Activated CD4-positive, alpha-beta T cell treated with anti-CD3 and anti-CD28 coated beads, Interleukin-2, Interleukin-4, amounts not matched to agents 100 ng/mL and 50 ng/mL, durations not matched to agents 16 hours and 8 hours (primary cell): ENCODE results near the gene OR5AU1.
A peak's percentile ranks its signal among the peaks of the same experiment; 100 is the strongest.
"Not testable (repeated sequence)": the region's sequence is repeated elsewhere in the genome, so short reads cannot be mapped to it uniquely, and the experiment has no call there.

Experiments used
- DNase-seq: peaks from one replicate; pipeline ENCODE4 v3.0.0-alpha.2; 2020; ENCODE audit warnings: low spot score

Gene OR5AU1

DNA sequence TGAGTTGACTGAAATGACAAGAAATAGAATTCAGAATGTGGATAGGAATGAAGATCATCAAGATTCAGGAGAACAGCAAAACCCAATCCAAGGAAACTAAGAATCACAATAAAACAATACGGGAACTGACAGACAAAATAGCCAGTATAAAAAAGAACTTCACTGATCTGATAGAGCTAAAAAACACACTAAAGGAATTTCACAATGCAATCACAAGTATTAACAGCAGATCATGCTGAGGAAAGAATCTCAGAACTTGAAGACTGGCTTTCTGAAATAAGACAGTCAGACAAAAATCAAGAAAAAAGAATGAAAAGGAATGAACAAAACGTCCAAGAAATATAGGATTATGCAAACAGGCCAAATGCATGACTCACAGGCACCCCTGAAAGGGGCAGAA is 15.3 kb upstream of the OR5AU1 start:
- DNase-seq = no peak

DNA sequence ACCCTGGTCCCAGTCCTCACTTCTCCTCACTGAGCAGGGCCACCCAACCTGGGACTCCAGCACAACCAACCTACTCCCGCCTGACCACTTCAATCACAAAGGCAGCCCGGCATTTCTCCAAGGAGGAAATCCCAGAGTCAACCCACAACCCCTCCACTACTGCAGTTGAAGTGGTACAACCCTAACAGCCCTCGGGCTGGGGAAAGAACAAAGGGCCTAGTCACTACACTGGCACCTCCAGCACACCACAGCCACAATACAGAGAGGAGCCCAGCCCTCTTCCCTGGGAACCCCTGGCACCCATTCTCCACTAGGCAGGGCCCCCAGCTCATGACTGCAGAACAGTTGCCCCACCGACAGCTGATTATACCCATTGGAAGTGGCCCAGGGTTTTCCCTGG is 13.7 kb upstream of the OR5AU1 start:
- no peak for DNase-seq

DNA sequence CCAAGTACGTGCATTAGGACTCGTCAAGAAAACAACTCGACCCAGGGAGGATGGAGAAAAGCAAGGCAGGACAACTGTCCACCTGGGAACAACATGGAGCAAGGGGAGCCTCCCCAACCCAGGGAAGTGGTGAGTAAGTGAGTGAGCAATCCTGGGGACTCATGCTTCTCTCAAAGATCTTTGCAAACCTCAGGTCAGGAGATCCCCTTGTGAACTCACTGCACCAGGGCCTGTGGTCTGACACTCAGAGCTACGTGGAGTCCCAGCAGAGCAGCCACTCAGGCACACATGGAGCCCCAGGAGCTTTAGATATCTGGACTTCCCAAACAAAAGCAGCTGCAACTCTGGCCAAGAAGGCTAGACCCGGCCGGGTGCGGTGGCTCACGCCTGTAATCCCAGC is 12.2 kb upstream of the OR5AU1 start:
- no peak for DNase-seq

DNA sequence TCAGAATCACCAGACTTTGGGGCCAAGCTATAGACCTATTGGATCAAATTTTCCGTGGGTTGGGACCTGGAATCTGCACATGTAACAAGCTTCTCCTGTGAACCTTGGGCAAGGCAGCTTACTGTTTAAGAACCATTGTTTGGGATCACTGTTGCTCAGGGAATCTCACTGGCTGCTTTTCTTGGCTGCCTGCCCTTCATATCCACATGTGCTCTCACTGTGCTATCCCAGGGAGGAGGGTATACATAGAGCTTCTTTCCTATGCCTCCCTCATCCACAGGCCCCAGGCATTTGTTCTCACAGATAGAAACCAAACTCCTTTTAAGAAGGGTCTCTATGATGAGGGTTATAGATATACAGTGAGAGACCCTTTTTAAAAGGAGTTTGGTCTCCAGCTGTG is 9.8 kb upstream of the OR5AU1 start:
- DNase-seq = not testable (repeated sequence)

DNA sequence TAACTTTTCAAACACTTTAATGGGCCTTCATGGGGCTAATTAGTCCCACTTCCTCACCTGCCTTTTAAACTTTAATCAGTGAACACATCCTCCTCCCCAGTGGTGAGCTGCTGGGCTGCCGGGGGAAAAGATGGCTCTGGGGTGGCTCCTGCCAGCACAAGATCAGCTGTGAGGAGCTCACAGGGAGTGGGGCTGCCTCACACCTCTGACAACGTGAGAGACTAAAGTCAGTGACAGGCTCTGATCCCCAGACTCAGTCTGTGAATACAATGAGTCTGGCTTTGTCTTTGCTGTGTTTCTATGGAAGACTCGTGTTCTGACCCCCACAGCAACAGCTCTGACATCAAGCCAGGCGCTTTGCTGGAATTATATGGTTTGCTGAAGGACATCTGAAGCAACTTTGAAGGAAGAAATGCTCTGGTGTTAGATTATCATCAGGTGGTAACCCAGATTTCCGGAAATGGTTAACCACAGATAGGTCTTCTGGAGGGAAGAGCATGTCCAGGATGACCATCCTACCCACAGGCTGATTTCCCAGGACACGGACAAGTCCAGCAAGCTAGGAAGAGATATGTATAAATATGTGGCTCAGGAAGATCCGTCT is 9.2 kb upstream of the OR5AU1 start:
- DNase-seq = not testable (repeated sequence)

DNA sequence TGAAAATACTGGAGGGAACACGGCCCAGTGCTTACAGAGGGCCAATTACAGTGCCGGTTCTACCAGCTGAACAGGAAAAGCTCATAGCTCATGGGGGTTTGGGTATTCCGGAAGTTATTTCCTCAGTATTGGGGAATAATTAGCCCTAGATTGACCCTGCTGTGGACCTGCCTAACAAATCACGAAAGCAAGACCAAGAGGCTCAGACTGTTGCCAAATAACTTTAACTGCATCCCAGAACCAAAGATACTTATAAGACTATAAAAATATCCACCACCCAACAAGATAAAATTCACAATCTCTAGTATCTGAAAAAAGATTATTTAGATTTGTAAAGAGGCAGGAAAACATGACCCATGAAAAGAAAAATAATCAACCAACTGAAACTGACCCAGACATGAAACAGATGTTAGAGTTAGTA is 8.0 kb upstream of the OR5AU1 start:
- DNase-seq = no peak

DNA sequence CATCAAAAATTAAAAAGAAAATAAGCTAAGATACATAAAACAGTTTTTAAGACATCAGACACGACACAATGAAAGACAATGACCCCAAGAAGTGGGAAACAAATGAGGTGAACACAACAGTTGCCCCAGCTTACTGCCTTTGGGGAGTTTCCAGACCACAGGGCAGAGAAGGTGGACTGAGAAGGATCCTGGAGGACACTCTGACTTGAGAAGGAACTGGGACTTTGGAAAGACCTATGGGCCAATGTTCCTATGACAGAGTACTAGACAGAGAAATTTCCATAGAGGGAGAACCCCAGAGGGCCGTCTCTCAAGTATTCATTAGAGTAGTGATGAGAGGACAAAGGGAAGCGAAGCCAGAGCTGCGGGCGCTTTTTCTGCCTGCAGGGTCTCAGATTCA is 6.2 kb upstream of the OR5AU1 start:
- no peak for DNase-seq

DNA sequence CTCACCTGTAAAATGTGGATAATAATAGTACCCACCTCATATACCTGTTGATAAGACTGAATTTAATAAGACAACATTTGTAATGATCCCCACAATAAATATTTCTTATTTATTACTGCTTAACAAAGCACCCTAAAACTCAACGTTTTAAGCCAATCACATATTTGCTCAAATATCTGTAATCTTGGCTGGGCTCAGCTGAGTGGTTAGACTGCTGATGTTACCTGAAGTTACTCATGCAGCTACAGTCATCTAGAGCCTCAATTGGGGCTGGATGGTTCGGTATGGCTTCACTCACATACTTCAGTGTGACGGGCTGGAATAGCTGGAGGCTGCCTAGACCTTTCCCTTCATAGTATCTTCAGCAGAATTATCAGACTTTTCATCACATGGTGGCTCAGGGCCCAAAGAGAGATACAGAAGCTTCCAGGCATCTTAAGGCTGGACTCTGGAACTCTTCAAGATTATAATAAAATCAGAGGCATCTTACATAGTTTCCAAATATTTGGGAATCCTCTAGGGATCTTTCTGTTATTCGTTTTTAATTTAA is 4.3 kb upstream of the OR5AU1 start:
- DNase-seq = no peak

DNA sequence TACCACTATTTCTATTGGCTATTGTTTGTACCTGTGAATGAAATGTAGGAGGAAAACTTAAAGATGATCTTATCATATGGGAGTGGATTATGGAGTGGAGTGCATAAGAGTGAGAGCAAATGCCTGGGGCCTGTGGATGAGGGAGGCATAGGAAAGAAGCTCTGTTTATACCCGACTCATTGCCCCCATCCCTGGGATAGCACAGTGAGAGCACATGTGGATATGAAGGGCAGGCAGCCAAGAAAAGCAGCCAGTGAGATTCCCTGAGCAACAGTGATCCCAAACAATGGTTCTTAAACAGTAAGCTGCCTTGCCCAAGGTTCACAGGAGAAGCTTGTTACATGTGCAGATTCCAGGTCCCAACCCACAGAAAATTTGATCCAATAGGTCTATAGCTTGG is 2.3 kb upstream of the OR5AU1 start:
- DNase-seq = not testable (repeated sequence)

DNA sequence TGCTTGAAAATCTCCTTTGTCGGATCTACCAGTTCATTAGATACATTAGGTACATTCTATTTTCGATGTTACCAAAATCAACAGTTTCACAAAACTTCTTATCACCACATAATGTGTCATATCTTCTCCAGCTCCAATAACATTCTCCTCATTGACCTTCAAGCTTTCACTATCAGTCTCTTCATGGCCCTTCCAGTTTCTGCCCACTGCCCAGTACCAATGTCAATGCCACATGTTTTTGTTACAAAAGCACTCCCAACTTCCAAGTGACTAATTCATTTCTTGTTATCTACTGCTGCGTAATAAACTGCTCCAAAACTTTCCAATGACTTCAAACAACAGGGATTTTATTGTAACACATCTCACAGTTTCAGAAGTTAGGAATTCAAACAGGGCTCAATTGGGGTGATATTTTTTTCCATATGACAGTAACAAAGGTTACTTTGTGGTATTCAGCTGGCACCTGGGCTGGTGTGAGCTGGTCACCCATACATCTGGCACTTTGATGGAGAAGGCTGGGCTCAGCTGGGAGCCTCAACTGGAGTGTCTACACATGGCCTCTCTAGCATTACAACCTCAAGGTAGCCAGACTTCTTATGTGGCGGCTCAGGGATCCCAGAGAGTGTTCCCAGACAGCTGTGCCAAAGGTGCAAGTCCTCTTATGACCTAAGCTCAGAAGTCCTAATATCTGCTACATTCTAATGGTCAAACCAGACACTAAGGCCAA is 6.1 kb downstream of the OR5AU1 start:
- DNase-seq = no peak

DNA sequence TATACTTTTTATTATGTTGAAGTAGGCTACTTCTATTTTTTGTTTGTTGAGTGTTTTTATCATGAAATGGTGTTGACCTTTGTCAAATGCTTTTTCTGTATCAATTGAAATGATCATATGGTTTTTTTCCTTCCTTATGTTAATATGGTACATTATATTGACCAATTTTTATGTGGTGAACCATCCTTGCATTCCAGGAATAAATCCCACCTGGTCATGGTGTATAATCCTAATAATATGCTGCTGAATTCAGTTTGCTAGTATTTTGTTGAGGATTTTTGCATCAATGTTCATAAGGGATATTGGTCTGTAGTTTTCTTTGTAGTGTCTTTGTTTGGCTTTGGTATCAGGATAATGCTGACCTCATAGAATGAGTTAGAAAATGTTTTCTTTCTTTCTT is 10.4 kb downstream of the OR5AU1 start:
- no peak for DNase-seq

DNA sequence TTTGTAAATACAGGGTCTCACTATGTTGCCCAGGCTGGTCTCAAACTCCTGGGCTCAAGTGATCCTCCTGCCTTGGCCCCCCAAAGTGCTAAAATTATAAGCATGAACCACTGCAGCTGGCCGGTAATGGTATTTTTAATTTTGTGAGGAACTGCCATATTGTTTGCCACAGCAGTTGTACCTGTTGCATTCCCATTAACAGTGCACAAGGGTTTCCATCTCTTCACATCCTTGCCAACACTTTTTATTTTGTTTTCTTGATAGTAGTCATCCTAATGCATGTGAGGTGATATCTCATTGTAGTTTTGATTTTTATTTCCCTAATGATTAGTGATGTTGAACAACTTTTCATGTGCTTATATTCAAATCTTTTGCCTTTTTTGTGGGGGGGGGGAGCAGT is 13.5 kb downstream of the OR5AU1 start:
- no peak for DNase-seq

DNA sequence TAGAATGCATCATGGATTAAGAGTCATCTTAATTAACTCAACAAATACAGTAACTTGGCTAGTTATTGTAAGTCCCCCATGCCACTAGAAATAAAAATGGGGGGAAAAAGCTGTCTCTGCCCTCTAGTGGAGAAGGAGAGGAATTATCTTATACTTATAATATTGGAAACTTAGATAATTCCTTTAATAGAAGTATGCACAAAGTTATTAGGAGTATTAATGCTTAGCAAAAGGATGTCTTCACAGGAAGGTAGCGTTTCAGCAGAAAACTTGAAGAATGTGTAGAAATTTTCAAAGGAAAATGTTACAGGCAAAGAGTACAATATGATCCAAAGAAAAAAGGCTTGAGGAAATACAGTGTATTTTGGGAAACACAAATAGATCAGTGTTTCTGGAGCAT is 19.8 kb downstream of the OR5AU1 start:
- peak; percentile 9 for DNase-seq

DNA sequence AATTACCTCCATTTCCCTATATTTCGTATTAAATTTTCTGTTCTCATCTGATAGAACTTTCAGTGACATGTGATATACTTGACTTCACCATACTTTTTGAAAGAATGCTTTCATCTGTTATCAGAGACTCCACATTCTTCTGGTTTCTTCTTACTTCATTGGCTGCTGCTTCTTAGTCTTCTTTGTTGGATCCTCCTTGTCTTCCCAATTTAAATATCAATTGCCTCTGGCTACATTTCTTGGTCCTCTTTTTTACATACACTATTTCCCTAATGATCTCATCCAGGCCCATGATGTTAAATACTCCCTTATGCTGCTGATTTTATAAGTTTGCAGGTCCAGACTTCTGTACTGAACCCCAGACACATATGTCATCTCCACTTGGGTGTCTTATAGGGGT is 22.0 kb downstream of the OR5AU1 start:
- no peak for DNase-seq

DNA sequence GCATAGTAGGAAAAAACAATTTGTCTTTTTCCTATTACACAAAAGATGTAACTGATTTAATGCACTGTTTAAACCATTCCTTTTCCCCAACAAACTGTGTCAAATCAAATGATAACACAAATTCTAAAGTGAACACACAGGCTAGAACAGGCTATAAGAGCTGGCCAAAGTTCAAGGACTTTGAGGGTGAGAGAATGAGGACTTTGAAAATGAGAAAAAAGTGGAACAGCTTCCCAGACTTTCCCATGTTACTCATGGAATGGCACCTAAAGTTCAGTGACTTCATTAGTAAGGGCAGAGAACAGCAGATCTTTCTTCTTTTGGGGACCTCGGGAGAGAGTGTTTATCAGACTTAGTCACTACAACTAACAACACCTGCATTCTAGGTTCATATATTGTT is 32.4 kb downstream of the OR5AU1 start:
- no peak for DNase-seq

DNA sequence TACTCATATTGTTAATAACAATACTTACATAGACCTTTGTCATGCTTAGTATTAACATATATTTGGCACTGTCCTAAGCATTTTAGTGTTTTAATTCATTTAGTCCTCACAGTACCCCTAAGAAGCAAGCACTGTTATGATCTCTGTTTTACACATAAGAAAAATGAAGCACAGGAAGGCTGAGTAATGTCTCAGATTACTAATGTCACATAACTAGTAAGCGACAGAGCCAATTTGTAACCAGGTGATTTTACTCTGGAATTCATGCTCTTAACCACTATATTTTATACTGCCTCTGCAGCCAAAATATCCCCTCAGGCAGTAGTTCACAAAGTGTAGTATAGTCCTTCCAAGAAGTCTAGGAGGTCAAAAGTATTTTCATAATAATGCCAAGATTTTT is 34.7 kb downstream of the OR5AU1 start:
- no peak for DNase-seq

DNA sequence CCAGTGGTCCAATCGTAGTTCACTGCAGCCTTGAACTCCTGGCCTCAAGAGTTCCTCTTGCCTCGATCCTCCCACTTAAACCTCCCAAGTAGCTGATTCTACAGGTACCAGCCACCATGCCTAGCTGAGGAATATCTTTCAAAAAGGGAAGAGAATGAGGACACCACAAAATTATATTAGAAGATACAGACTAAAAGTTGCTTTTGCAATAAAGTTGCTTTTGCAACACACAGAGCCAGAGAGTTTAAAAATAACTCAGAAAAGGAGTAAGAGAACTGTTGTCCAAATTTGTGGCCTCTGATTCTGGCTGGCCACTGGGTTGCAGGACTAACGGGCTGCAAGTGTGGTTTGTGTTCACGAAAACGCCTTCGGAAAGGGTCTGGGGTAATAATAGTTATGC is 35.2 kb downstream of the OR5AU1 start:
- DNase-seq = no peak

DNA sequence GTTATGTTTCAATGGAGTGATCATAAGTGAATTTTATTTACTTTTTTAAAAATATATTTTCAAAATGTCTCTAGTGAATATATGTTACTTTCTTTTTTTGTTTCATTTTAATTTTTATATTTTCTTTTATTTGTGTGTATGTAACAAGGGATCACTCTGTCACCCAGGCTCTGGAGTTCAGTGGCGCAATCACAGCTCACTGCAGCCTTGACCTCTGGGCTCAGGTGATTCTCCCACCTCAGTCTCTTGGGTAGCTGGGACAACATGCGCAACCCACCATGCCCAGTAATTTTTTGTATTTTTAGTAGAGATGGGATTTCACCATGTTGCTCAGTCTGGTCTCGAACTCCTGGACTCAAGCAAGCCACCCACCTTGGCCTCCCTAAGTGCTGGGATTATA is 36.9 kb downstream of the OR5AU1 start:
- DNase-seq = no peak

DNA sequence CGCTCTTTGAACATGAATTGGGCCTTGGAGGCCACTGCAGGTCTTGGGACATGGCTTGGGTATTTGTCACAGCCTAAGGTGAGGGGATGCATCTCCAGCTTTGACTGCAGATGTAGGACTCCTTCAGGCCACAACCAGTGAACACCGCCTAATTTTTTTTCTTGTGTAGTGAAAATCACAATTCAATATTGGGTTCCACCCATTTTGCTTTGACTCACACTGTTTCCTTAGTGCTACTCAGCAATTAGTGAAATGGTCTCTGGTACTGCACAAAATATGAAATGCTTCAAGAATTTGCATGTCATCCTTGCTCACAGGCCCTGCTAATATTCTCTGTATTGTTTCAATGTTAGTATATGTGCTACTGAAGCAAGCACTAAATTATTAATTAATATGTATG is 42.5 kb downstream of the OR5AU1 start:
- DNase-seq = no peak

DNA sequence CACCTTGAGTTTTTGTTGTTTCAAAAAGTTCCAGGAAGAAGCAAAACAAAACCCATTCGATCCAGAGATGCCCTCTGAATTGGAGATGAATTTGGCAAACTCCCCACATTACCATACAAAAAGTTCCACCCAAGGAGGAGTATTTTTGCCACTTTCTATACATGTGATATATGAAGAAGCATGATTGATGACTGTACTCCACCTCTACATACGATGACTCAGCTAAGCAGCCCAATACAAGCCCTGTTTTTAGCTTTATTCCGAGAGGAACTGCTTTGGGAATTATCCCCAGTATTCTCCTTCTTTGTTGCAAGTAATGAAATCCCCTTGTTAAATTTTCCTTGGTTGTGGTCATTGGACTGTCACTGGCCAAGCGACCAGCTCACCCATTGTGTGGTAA is 43.6 kb downstream of the OR5AU1 start:
- DNase-seq = no peak

DNA sequence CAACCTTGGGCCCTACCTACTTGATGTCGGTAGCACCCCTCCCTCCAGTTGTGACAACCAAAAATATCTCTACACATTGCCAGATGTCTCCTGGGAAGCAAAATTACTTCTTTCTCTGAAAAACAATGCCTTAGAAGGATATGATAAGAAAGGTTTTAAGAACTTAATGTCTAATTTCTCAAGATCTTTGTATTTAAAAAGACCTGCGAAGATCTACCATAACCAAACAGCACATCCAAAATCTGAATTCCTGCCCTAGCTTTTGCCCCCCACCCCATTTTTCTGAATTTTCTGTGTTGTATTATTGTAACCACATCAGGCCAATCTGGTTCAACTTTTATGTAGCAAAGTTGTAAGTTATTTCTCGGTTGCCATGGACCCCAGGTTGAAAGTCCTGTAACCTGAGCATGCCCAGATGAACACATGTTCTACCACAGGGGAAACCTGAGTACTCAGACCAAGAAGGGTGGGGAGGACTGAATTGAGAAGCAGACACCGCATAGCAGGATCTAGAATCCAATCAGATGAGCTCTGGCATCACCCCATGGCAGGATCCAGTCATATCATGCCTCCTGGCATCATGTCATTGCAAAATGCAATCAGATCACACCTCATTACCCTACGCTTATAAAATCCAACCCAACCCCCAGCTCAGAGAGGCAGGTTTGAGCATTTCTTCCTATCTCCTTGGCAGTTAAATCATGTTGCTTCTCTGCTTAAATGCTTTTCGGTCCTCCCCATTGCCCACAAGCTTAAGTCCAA is 46.3 kb downstream of the OR5AU1 start:
- peak; percentile 80 for DNase-seq

DNA sequence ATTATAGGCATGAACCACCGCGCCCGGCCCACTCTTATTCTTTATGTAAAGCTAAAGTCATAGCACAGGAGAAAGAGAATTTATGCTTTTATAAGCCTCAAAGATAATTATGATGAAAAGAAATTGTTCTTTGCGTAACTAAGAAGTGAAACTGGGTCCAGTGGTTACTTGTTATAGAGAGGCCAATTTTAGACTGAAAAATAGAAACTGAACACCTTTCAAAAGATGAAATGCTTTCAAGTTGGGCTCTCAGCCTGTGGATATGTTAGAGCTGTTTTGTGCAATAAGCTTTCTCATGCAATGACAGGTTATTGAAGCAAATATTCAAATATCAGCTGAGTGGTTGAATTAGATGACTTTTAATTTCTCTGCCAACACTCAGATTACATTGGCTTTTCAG is 47.1 kb downstream of the OR5AU1 start:
- DNase-seq = no peak

DNA sequence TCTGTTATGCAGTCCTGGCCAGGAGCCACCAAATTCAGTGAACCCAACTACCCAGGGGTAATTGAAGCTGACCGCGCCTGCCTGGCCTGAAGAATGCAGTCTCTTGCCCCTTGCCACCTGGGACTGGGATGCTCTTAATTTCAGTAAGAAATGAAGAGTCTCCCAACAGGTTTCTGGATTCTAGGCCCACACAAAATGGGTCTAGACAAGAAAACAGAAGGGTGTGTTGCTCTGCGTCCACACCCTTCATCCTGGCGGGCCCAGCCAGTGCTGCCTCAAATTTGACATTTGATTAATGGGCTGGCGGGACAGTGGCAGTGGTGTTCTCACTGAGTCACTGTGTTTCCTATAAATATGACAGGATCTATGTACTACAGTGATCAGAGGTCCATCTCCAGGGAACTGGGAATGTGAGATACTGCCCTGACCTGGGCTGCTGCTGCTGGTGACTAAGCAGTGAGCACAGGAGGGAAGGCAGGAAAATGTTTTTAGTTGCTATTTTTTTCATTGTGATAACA is 48.5 kb downstream of the OR5AU1 start:
- DNase-seq = no peak
